NT2/D1 (cell line): Measurements from ENCODE around the gene BEND7.

ENCODE experiments used
- DNase-seq: peaks from one replicate; pipeline ENCODE4 v3.0.0-alpha.2; 2011; ENCODE audit warnings: low read depth, low spot score
- H3K27me3 ChIP-seq: 2 replicates; pipeline ENCODE4 v1.6.0; 2011; ENCODE audit warnings: mild to moderate bottlenecking; ENCODE audit not compliant: insufficient read length, insufficient read depth
- H3K36me3 ChIP-seq: 2 replicates; pipeline ENCODE4 v1.6.1; 2011; ENCODE audit warnings: mild to moderate bottlenecking, low read length, mixed read lengths; ENCODE audit not compliant: insufficient read depth, insufficient read length
- H3K4me1 ChIP-seq: 2 replicates; pipeline ENCODE4 v1.5.1; 2011; ENCODE audit not compliant: insufficient read depth, insufficient read length
- H3K4me3 ChIP-seq: 2 replicates; pipeline ENCODE4 v1.5.1; 2011; ENCODE audit warnings: low read depth; ENCODE audit not compliant: insufficient read length
- H3K9ac ChIP-seq: 2 replicates; pipeline ENCODE4 v1.6.0; 2011; ENCODE audit warnings: low read depth; ENCODE audit not compliant: insufficient read length
- H3K9me3 ChIP-seq: 2 replicates; pipeline ENCODE4 v1.5.1; 2011; ENCODE audit warnings: mild to moderate bottlenecking, low read length; ENCODE audit not compliant: insufficient read depth
- SUZ12 ChIP-seq: IDR thresholded peaks from 2 replicates; pipeline ENCODE4 v1.6.1; 2011; ENCODE audit not compliant: insufficient read length, insufficient read depth; ENCODE audit errors: extremely low read depth
- YY1 ChIP-seq: IDR thresholded peaks from 2 replicates; pipeline ENCODE4 v1.6.1; 2011; ENCODE audit not compliant: insufficient read length, insufficient read depth
- ZNF274 ChIP-seq: IDR thresholded peaks from 2 replicates; pipeline ENCODE4 v1.6.1; 2011; ENCODE audit warnings: mild to moderate bottlenecking, low read depth, low read length

Gene BEND7

GRCh38 chr10:13528875-13529713 is at the start of gene BEND7:
TSS of gene BEND7 (minus strand) at chr10:13529014. CDS start at chr10:13528533, 481 bp downstream.
- no peaks in the 10 kb centered on the region for H3K4me1 ChIP-seq
- DNase-seq = no peak
- peaks cover 4% of the 10 kb centered on the region for H3K36me3 ChIP-seq
- peak within 1 kb of the TSS; percentile 64 for H3K9ac ChIP-seq
- H3K27me3 ChIP-seq = peaks cover 33% of the 10 kb centered on the region
- H3K4me3 ChIP-seq = peak within 1 kb of the TSS; percentile 46
- H3K9me3 ChIP-seq = no peaks in the 10 kb centered on the region
- TF ChIP-seq ZNF274 (no peak), SUZ12 (no peak), YY1 (no peak)

GRCh38 chr10:13573960-13574359 is 45.1 kb upstream of the BEND7 start:
- H3K4me3 ChIP-seq = no peak overlapping the region
- no peak for TF ChIP-seq SUZ12
- no peak for TF ChIP-seq ZNF274
- TF ChIP-seq YY1 = no peak
- H3K36me3 ChIP-seq = no peaks in the 10 kb centered on the region
- no peak overlapping the region for H3K9ac ChIP-seq
- H3K4me1 ChIP-seq = no peaks in the 10 kb centered on the region
- no peaks in the 10 kb centered on the region for H3K9me3 ChIP-seq
- no peak for DNase-seq
- no peaks in the 10 kb centered on the region for H3K27me3 ChIP-seq

- Histone ChIP-seq H3K36me3 (no peaks in the 10 kb centered on the region), H3K4me1 (no peaks in the 10 kb centered on the region), H3K9ac (no peak overlapping the region), H3K4me3 (no peak overlapping the region), H3K9me3 (no peaks in the 10 kb centered on the region), H3K27me3 (no peaks in the 10 kb centered on the region)
- TF ChIP-seq ZNF274 = no peak
- TF ChIP-seq YY1 = no peak
- TF ChIP-seq SUZ12 = no peak
- DNase-seq = no peak
Measured at GRCh38 chr10:13571541-13571940, 42.7 kb upstream of the BEND7 start.

GRCh38 chr10:13567030-13567429 is 38.2 kb upstream of the BEND7 start:
- H3K4me3 ChIP-seq = no peak overlapping the region
- H3K27me3 ChIP-seq = no peaks in the 10 kb centered on the region
- no peak overlapping the region for H3K9ac ChIP-seq
- TF ChIP-seq ZNF274 (no peak), SUZ12 (no peak), YY1 (no peak)
- DNase-seq = no peak
- H3K36me3 ChIP-seq = no peaks in the 10 kb centered on the region
- peaks cover 24% of the 10 kb centered on the region for H3K9me3 ChIP-seq
- H3K4me1 ChIP-seq = no peaks in the 10 kb centered on the region

GRCh38 chr10:13564576-13564975 is 35.8 kb upstream of the BEND7 start:
- no peaks in the 10 kb centered on the region for H3K4me1 ChIP-seq
- no peak overlapping the region for H3K4me3 ChIP-seq
- no peak for TF ChIP-seq SUZ12
- no peak for DNase-seq
- H3K27me3 ChIP-seq = no peaks in the 10 kb centered on the region
- H3K9ac ChIP-seq = no peak overlapping the region
- H3K9me3 ChIP-seq = peaks cover 26% of the 10 kb centered on the region
- H3K36me3 ChIP-seq = no peaks in the 10 kb centered on the region

GRCh38 chr10:13563481-13564445 is 34.9 kb upstream of the BEND7 start:
- H3K9me3 ChIP-seq = peaks cover 26% of the 10 kb centered on the region
- H3K27me3 ChIP-seq = no peaks in the 10 kb centered on the region
- H3K4me1 ChIP-seq = no peaks in the 10 kb centered on the region
- H3K36me3 ChIP-seq = no peaks in the 10 kb centered on the region
- no peak for DNase-seq
- H3K4me3 ChIP-seq = no peak overlapping the region
- H3K9ac ChIP-seq = no peak overlapping the region
- TF ChIP-seq SUZ12 (no peak), ZNF274 (no peak), YY1 (no peak)

- H3K4me1 ChIP-seq = no peaks in the 10 kb centered on the region
- no peaks in the 10 kb centered on the region for H3K27me3 ChIP-seq
- no peak overlapping the region for H3K4me3 ChIP-seq
- no peaks in the 10 kb centered on the region for H3K36me3 ChIP-seq
- TF ChIP-seq YY1 = no peak
- TF ChIP-seq SUZ12 = no peak
- no peak for TF ChIP-seq ZNF274
- no peak overlapping the region for H3K9ac ChIP-seq
- H3K9me3 ChIP-seq = peaks cover 26% of the 10 kb centered on the region
- no peak for DNase-seq
Measured at GRCh38 chr10:13560597-13560996, 31.8 kb upstream of the BEND7 start.
